Hepatocyte (in vitro differentiated cells): ENCODE results near the gene GRIN3A. TPM values are rescaled to one million over a fixed set of nuclear protein-coding genes. Genes with fewer than 3 reads are reported as not detected.

ENCODE experiments used
- DNase-seq: peaks from one replicate; pipeline ENCODE4 v3.0.0-alpha.2; 2016; ENCODE audit warnings: low spot score
- H2AFZ ChIP-seq: fragments of 200-600 bp; sonication (generic); 2 replicates; pipeline ENCODE4 v1.6.0; 2016; ENCODE audit warnings: antibody characterized with exemption, mild to moderate bottlenecking
- H3K27ac ChIP-seq: fragments of 200-600 bp; sonication (generic); 2 replicates; pipeline ENCODE4 v1.5.1; 2016; ENCODE audit warnings: mild to moderate bottlenecking
- H3K27me3 ChIP-seq: fragments of 200-600 bp; sonication (generic); 2 replicates; pipeline ENCODE4 v1.6.1; 2016
- H3K36me3 ChIP-seq: fragments of 200-600 bp; sonication (generic); replicated peaks from 2 replicates; pipeline ENCODE4 v1.5.1; 2016; ENCODE audit warnings: low read depth; ENCODE audit not compliant: insufficient read depth
- H3K4me1 ChIP-seq: fragments of 200-600 bp; sonication (generic); 2 replicates; pipeline ENCODE4 v1.5.1; 2016; ENCODE audit warnings: mild to moderate bottlenecking, moderate library complexity; ENCODE audit not compliant: insufficient read depth
- H3K4me2 ChIP-seq: fragments of 200-600 bp; sonication (generic); 2 replicates; pipeline ENCODE4 v1.6.0; 2016
- H3K4me3 ChIP-seq: fragments of 200-600 bp; sonication (generic); 2 replicates; pipeline ENCODE4 v1.5.1; 2016; ENCODE audit warnings: mild to moderate bottlenecking
- H3K79me2 ChIP-seq: fragments of 200-600 bp; sonication (generic); 2 replicates; pipeline ENCODE4 v1.6.0; 2017; ENCODE audit warnings: mild to moderate bottlenecking
- H3K9me2 ChIP-seq: fragments of 200-600 bp; sonication (generic); replicated peaks from 2 replicates; pipeline ENCODE4 v1.6.0; 2017; ENCODE audit warnings: mild to moderate bottlenecking; ENCODE audit not compliant: insufficient read depth
- H3K9me3 ChIP-seq: fragments of 200-600 bp; sonication (generic); 2 replicates; pipeline ENCODE4 v1.5.1; 2016; ENCODE audit warnings: low read depth, mild to moderate bottlenecking
- H4K20me1 ChIP-seq: fragments of 200-600 bp; sonication (generic); 2 replicates; pipeline ENCODE4 v1.6.0; 2016; ENCODE audit warnings: mild to moderate bottlenecking; ENCODE audit not compliant: insufficient read depth, poor library complexity, severe bottlenecking
- CTCF ChIP-seq: fragments of 200-600 bp; sonication (generic); IDR thresholded peaks from 2 replicates; pipeline ENCODE4 v1.5.1; 2016; ENCODE audit warnings: antibody characterized with exemption, mild to moderate bottlenecking; ENCODE audit not compliant: poor library complexity
- EZH2 ChIP-seq: fragments of 200-600 bp; sonication (generic); IDR thresholded peaks from 2 replicates; pipeline ENCODE4 v1.6.1; 2016; ENCODE audit warnings: antibody characterized with exemption, mild to moderate bottlenecking, borderline replicate concordance
- EZH2phosphoT487 ChIP-seq: fragments of 200-600 bp; sonication (generic); IDR thresholded peaks from one replicate; pipeline ENCODE4 v1.6.1; 2018; ENCODE audit warnings: antibody characterized with exemption, mild to moderate bottlenecking, low read depth, moderate library complexity; ENCODE audit not compliant: unreplicated experiment, severe bottlenecking
- WGBS: methylation state at CpG from one replicate; pipeline ENCODE4 v1.1.6; 2016; ENCODE audit warnings: low lambda C conversion rate; ENCODE audit errors: missing lambda C conversion rate; 5-methylcytosine and 5-hydroxymethylcytosine counted together
- polyA plus RNA-seq: library from polyadenylated mRNA; unstranded; fragments of >200 nt; fragmentation: Nextera tagmentation; extraction: Ambion mirVana; gene quantifications from 2 replicates; pipeline ENCODE4 v1.2.1, GENCODE V29; 2016
- total RNA-seq: library from RNA; depleted of rRNA; stranded (reverse); fragments of >200 nt; gene quantifications from 2 replicates; pipeline ENCODE4 v1.2.3, GENCODE V29; 2014

GRIN3A gene
- total and polyA plus RNA-seq, 2 experiments from 2014 or later, result 0.10 TPM; not detected in 1

- Histone ChIP-seq H4K20me1 (no peaks in the 10 kb centered on the region), H3K9me3 (no peaks in the 10 kb centered on the region), H3K4me3 (no peak overlapping the region), H3K27me3 (no peaks in the 10 kb centered on the region), H2AFZ (no peak overlapping the region), H3K4me2 (no peak overlapping the region), H3K36me3 (no peaks in the 10 kb centered on the region), H3K9me2 (no peaks in the 10 kb centered on the region), H3K4me1 (no peaks in the 10 kb centered on the region), H3K79me2 (no peaks in the 10 kb centered on the region), H3K27ac (no peak overlapping the region)
- WGBS, result 84% methylated on average over 2 of the region's 2 CpGs
- no peak for DNase-seq
- TF ChIP-seq EZH2phosphoT487, result no peak
- TF ChIP-seq EZH2, result no peak
- TF ChIP-seq CTCF, result no peak
Measured at GRCh38 chr9:101683236-101683635, 55.2 kb downstream of the GRIN3A start.

GRCh38 chr9:101677861-101678260 is 60.6 kb downstream of the GRIN3A start:
- TF ChIP-seq EZH2phosphoT487 (no peak), EZH2 (no peak)
- Histone ChIP-seq H3K27me3 (no peaks in the 10 kb centered on the region), H3K4me2 (no peak overlapping the region)

GRCh38 chr9:101675341-101675740 is 63.1 kb downstream of the GRIN3A start:
- 69% methylated on average over 1 of the region's 1 CpG for WGBS
- Histone ChIP-seq H3K79me2 (no peaks in the 10 kb centered on the region), H2AFZ (no peak overlapping the region), H3K9me3 (no peaks in the 10 kb centered on the region), H3K4me1 (no peaks in the 10 kb centered on the region), H4K20me1 (no peaks in the 10 kb centered on the region), H3K4me3 (no peak overlapping the region), H3K27me3 (no peaks in the 10 kb centered on the region), H3K36me3 (no peaks in the 10 kb centered on the region), H3K4me2 (no peak overlapping the region), H3K27ac (no peak overlapping the region), H3K9me2 (no peaks in the 10 kb centered on the region)
- no peak for DNase-seq
- TF ChIP-seq CTCF, result no peak
- no peak for TF ChIP-seq EZH2phosphoT487
- no peak for TF ChIP-seq EZH2

More at GRCh38 chr9:101677861-101678260, 60.6 kb downstream of the GRIN3A start:
- Histone ChIP-seq H3K4me1 (no peaks in the 10 kb centered on the region), H3K4me3 (no peak overlapping the region), H3K79me2 (no peaks in the 10 kb centered on the region), H3K27ac (no peak overlapping the region), H3K9me3 (no peaks in the 10 kb centered on the region), H2AFZ (no peak overlapping the region), H4K20me1 (no peaks in the 10 kb centered on the region), H3K36me3 (no peaks in the 10 kb centered on the region), H3K9me2 (no peaks in the 10 kb centered on the region)
- DNase-seq, result no peak

GRCh38 chr9:101674165-101674564 is 64.3 kb downstream of the GRIN3A start:
- TF ChIP-seq EZH2, result no peak
- TF ChIP-seq EZH2phosphoT487, result no peak
- TF ChIP-seq CTCF, result no peak
- no peaks in the 10 kb centered on the region for H4K20me1 ChIP-seq
- 81% methylated on average over 1 of the region's 1 CpG for WGBS
- H3K4me1 ChIP-seq, result no peaks in the 10 kb centered on the region
- H3K27me3 ChIP-seq, result no peaks in the 10 kb centered on the region
- H3K27ac ChIP-seq, result no peak overlapping the region
- no peak for DNase-seq
- no peaks in the 10 kb centered on the region for H3K9me3 ChIP-seq
- H3K36me3 ChIP-seq, result no peaks in the 10 kb centered on the region
- no peak overlapping the region for H2AFZ ChIP-seq
- no peak overlapping the region for H3K4me3 ChIP-seq
- H3K79me2 ChIP-seq, result no peaks in the 10 kb centered on the region
- H3K9me2 ChIP-seq, result no peaks in the 10 kb centered on the region
- H3K4me2 ChIP-seq, result no peak overlapping the region
